GM12878 (cell line): ENCODE measurements around the gene HSFX4. TPM values are rescaled to one million over a fixed set of nuclear protein-coding genes. Genes with fewer than 3 reads are reported as not detected.

Experiments
- ATAC-seq: fragments of 200-7000 bp; cut with Tn5 transposase; 3 replicates; pipeline ENCODE4 v1.9.1; 2020; ENCODE audit warnings: mild to moderate bottlenecking, moderate library complexity
- BruUV-seq: library from RNA; stranded (reverse); fragments of 400-500 nt; replicated peaks from 2 replicates; lab custom pipeline; 2021; lab: Mats Ljungman, UMichigan
- CTCF ChIA-PET: fragments of 300-600 bp; sonication (Branson Sonifier 250); formaldehyde crosslinking; extraction: SDS; loops from one replicate; lab custom pipeline; 2021; ENCODE audit warnings: inconsistent platforms; lab: Yijun Ruan, JAX
- POLR2A ChIA-PET: fragments of 350-600 bp; formaldehyde crosslinking; extraction: SDS; loops from one replicate; lab custom pipeline; 2021; ENCODE audit warnings: inconsistent platforms; lab: Charles Lee
- RAD21 ChIA-PET: fragments of 300-600 bp; sonication (Branson Sonifier 250); formaldehyde crosslinking; loops from one replicate; lab custom pipeline; 2023; ENCODE audit warnings: antibody characterized with exemption; ENCODE audit not compliant: unreplicated experiment; lab: Charles Lee
- SMC1A ChIA-PET: fragments of 300-600 bp; sonication (Branson Sonifier 250); formaldehyde crosslinking; loops from one replicate; lab custom pipeline; 2023; ENCODE audit not compliant: unreplicated experiment, uncharacterized antibody; lab: Charles Lee
- DNase-seq: peaks from one replicate; pipeline ENCODE4 v3.0.0-alpha.2; 2011; ENCODE audit warnings: low read depth, low spot score
- FAIRE-seq: peaks from 3 replicates; lab custom pipeline; 2011; peaks lifted over from hg19 to GRCh38; lab: Jason Lieb, UNC
- H2AFZ ChIP-seq: 2 replicates; pipeline ENCODE4 v1.6.0; 2011; ENCODE audit warnings: low read depth, low read length, control low read depth; ENCODE audit not compliant: control insufficient read depth
- H3K27ac ChIP-seq: 2 replicates; pipeline ENCODE4 v1.5.1; 2011; ENCODE audit warnings: control low read depth; ENCODE audit not compliant: control insufficient read depth, insufficient read depth
- H3K27me3 ChIP-seq, 2 experiments: replicated peaks in 1 of 2; 2 replicates each; pipeline versions ENCODE4 v1.6.0 to v1.6.1; 2011; ENCODE audit warnings: low read length in 1 of 2; ENCODE audit not compliant: control insufficient read depth in 2 of 2, insufficient read depth in 2 of 2
- H3K36me3 ChIP-seq, 2 experiments: 2 replicates each; pipeline ENCODE4 v1.5.1; 2011; ENCODE audit warnings: low read length in 1 of 2; ENCODE audit not compliant: control insufficient read depth in 2 of 2, insufficient read depth in 2 of 2
- H3K4me1 ChIP-seq: 2 replicates; pipeline ENCODE4 v1.6.1; 2011; ENCODE audit warnings: mild to moderate bottlenecking, low read length, moderate library complexity, mixed read lengths; ENCODE audit not compliant: control insufficient read depth, insufficient read depth
- H3K4me2 ChIP-seq: 2 replicates; pipeline ENCODE4 v1.6.0; 2011; ENCODE audit warnings: control low read depth; ENCODE audit not compliant: control insufficient read depth, insufficient read depth
- H3K4me3 ChIP-seq: fragments of 200-600 bp; sonication (generic); 2 replicates; pipeline ENCODE4 v1.5.1; 2016
- H3K79me2 ChIP-seq: 2 replicates; pipeline ENCODE4 v1.6.0; 2011; ENCODE audit warnings: low read length; ENCODE audit not compliant: control insufficient read depth, insufficient read depth
- H3K9ac ChIP-seq: 2 replicates; pipeline ENCODE4 v1.8.0; 2011; ENCODE audit warnings: low read length, control low read depth, mixed read lengths; ENCODE audit not compliant: control insufficient read depth, insufficient read depth
- H3K9me3 ChIP-seq: replicated peaks from 3 replicates; pipeline ENCODE4 v1.5.1; 2011; ENCODE audit warnings: mild to moderate bottlenecking, low read length; ENCODE audit not compliant: control insufficient read depth, insufficient read depth
- H4K20me1 ChIP-seq: 2 replicates; pipeline ENCODE4 v1.6.0; 2011; ENCODE audit not compliant: control insufficient read depth, insufficient read depth
- BMI1 ChIP-seq: fragments of 450-650 bp; IDR thresholded peaks from 2 replicates; pipeline ENCODE4 v1.6.1; 2016; ENCODE audit warnings: mild to moderate bottlenecking, moderate library complexity, borderline replicate concordance
- HDAC2 ChIP-seq: fragments of 200-600 bp; sonication (generic); IDR thresholded peaks from 2 replicates; pipeline ENCODE4 v1.6.1; 2017
- HSF1 ChIP-seq: fragments of 150-350 bp; IDR thresholded peaks from 2 replicates; pipeline ENCODE4 v1.6.1; 2014; ENCODE audit warnings: mild to moderate bottlenecking, low read depth, low read length
- IRF3 ChIP-seq: fragments of 450-650 bp; IDR thresholded peaks from 2 replicates; pipeline ENCODE4 v1.6.1; 2014; ENCODE audit warnings: mild to moderate bottlenecking
- NR2C2 ChIP-seq: IDR thresholded peaks from 2 replicates; pipeline ENCODE4 v1.6.1; 2011; ENCODE audit warnings: borderline replicate concordance, low read depth; ENCODE audit not compliant: control insufficient read depth, insufficient read length
- NR2F1 ChIP-seq: fragments of 450-650 bp; conservative IDR thresholded peaks from 2 replicates; pipeline ENCODE4 v1.6.1; 2017; ENCODE audit warnings: mild to moderate bottlenecking
- SPI1 ChIP-seq: IDR thresholded peaks from 2 replicates; pipeline ENCODE4 v1.6.1; 2011; ENCODE audit warnings: low read depth, mild to moderate bottlenecking, low read length, moderate library complexity, borderline replicate concordance; ENCODE audit not compliant: insufficient read depth
- WRNIP1 ChIP-seq: IDR thresholded peaks from 2 replicates; pipeline ENCODE4 v1.6.1; 2011; ENCODE audit warnings: low read depth, low read length, improper control_type of control experiment, borderline replicate concordance
- ZBED1 ChIP-seq: IDR thresholded peaks from 2 replicates; pipeline ENCODE4 v1.6.1; 2016; ENCODE audit warnings: borderline replicate concordance
- ZBTB40 ChIP-seq: fragments of 450-650 bp; IDR thresholded peaks from 2 replicates; pipeline ENCODE4 v1.6.1; 2016; ENCODE audit warnings: mild to moderate bottlenecking, moderate library complexity, borderline replicate concordance
- WGBS: methylation state at CpG from one replicate; pipeline ENCODE4 v1.1.6; 2016; ENCODE audit warnings: low lambda C conversion rate; ENCODE audit not compliant: insufficient replicate concordance, insufficient coverage; ENCODE audit errors: missing lambda C conversion rate; 5-methylcytosine and 5-hydroxymethylcytosine counted together
- in situ Hi-C: fragments of 300-500 bp; cut with MboI; formaldehyde crosslinking; loops from 9 replicates; pipeline ENCODE4 v1.14.3; 2018; ENCODE audit warnings: mixed read lengths
- intact Hi-C: fragments of 100-400 bp; cut with micrococcal nuclease; formaldehyde crosslinking; loops from one replicate; pipeline ENCODE4 v1.14.2; 2022; ENCODE audit not compliant: unreplicated experiment
- polyA plus RNA-seq, 11 experiments: library from polyadenylated mRNA; depleted of rRNA in 4 of 11; unstranded in 6 of 11; stranded (reverse) in 5 of 11; fragments of >200 nt; fragmentation: Nextera tagmentation in 4 of 11; fragmentation: Illumina TruSeq in 1 of 11; extraction: Ambion mirVana in 4 of 11; extraction: Trizol in 1 of 11; gene quantifications; 1 replicate in 1 of 11; 2 replicates in 10 of 11; pipeline versions ENCODE4 v1.2.1 to v1.2.3, GENCODE V29; 2011 to 2016; ENCODE audit warnings: inconsistent platforms in 2 of 11, missing spikeins in 2 of 11, low read depth in 1 of 11
- total RNA-seq, 4 experiments: library from RNA; depleted of rRNA in 3 of 4; stranded (reverse); fragments of >200 nt in 3 of 4; fragmentation: Illumina TruSeq in 1 of 4; extraction: Trizol in 1 of 4; gene quantifications; 2 replicates each; pipeline versions ENCODE4 v1.2.1 to v1.2.3, GENCODE V29; 2013 to 2021
- TF ChIP-seq, protein P1 (sequence below): fragments of 450-650 bp; IDR thresholded peaks from 2 replicates; pipeline ENCODE4 v1.6.1; 2017; ENCODE audit warnings: mild to moderate bottlenecking, moderate library complexity

The HSFX4 gene
- total and polyA plus RNA-seq, 10 of the 15 experiments (the other 5 are each of a cell fraction or from before 2014, with no cell fraction given), result 0.11 to 0.24 (median 0.21) TPM; not detected in 6

- Histone ChIP-seq H3K27ac (no peak overlapping the region), H3K4me1 (peaks cover 10% of the 10 kb centered on the region), H4K20me1 (no peaks in the 10 kb centered on the region), H3K9ac (no peak overlapping the region), H3K4me3 (no peak overlapping the region), H3K36me3 (no peaks in the 10 kb centered on the region), H3K9me3 (no peaks in the 10 kb centered on the region), H3K79me2 (no peaks in the 10 kb centered on the region), H2AFZ (no peak overlapping the region), H3K27me3 (no peaks in the 10 kb centered on the region), H3K4me2 (no peak overlapping the region)
- FAIRE-seq (no peak), DNase-seq (no peak), ATAC-seq (no peak)
- WGBS, result 79% methylated on average over 9 of the region's 9 CpGs
- intact Hi-C loops (no loop called here), in situ Hi-C loops (no loop called here)
- ChIA-PET POLR2A (no interaction called here), CTCF (no interaction called here), SMC1A (interaction anchor here (1.0 to 1.2 kb wide), 2 partner anchors 12 to 71 kb away, joined by 3 read pairs; no protein-coding TSS in a partner anchor), RAD21 (no interaction called here)
- BruUV-seq, result no TSS peak
- TF ChIP-seq WRNIP1 (no peak), NR2F1 (no peak), BMI1 (no peak), NR2C2 (no peak), HDAC2 (no peak), SPI1 (no peak), ZBED1 (no peak), ZBTB40 (no peak), IRF3 (no peak), HSF1 (no peak)
- TF ChIP-seq, protein P1, sequence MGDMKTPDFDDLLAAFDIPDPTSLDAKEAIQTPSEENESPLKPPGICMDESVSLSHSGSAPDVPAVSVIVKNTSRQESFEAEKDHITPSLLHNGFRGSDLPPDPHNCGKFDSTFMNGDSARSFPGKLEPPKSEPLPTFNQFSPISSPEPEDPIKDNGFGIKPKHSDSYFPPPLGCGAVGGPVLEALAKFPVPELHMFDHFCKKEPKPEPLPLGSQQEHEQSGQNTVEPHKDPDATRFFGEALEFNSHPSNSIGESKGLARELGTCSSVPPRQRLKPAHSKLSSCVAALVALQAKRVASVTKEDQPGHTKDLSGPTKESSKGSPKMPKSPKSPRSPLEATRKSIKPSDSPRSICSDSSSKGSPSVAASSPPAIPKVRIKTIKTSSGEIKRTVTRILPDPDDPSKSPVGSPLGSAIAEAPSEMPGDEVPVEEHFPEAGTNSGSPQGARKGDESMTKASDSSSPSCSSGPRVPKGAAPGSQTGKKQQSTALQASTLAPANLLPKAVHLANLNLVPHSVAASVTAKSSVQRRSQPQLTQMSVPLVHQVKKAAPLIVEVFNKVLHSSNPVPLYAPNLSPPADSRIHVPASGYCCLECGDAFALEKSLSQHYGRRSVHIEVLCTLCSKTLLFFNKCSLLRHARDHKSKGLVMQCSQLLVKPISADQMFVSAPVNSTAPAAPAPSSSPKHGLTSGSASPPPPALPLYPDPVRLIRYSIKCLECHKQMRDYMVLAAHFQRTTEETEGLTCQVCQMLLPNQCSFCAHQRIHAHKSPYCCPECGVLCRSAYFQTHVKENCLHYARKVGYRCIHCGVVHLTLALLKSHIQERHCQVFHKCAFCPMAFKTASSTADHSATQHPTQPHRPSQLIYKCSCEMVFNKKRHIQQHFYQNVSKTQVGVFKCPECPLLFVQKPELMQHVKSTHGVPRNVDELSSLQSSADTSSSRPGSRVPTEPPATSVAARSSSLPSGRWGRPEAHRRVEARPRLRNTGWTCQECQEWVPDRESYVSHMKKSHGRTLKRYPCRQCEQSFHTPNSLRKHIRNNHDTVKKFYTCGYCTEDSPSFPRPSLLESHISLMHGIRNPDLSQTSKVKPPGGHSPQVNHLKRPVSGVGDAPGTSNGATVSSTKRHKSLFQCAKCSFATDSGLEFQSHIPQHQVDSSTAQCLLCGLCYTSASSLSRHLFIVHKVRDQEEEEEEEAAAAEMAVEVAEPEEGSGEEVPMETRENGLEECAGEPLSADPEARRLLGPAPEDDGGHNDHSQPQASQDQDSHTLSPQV, result no peak
Measured at GRCh38 chrX:149910178-149910695, 19.1 kb upstream of the HSFX4 start.
